ENCODE results near the gene TXK.

DNA sequence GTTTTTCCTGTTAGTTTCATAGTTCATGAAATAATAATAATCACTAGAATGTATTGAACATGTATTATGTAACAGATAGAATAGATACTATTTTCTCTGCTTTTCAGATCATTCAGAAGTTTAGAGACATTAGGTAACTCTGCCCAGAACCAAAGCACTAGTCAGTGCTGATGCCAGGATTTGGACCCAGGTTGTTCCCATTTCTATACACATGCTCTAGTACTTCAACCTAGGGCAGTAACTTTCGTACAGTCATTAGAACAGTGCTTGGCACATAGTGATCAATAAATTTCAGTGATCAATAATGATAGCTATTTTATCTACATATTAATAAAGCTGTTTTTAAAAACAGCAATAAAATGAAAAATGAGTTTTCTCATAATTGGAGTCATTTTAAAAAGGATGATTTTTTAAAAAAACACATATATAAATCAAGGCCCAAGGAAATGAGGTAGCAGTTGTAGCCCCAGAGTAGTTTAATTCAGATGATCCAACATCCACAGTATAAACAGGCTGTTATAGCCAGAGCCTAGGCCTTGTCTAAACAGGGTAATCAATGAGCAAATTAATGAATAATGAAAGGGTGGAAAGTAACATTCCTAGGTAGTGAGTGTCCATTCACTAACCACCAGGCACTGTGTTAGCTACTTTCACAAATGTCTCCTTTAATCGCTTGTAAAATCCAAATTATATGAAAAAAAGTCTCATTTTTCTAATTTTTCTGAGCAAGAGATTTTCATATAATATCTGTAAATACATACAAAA, 25.6 kb downstream of the TXK start:
- no peak for TF ChIP-seq CTCF (IDR thresholded peaks at IDR 0.05)
- no peak for TF ChIP-seq POLR2A (IDR thresholded peaks at IDR 0.05)

Data from lower leg skin (tissue), 3 donors.